Ammon's horn (tissue), 1 donor: Measurements from ENCODE around the gene C1QTNF5.

Experiments used
- DNase-seq: peaks from one replicate; pipeline ENCODE4 v3.0.0-alpha.2; 2016; ENCODE audit warnings: low spot score

Gene C1QTNF5

GRCh38 chr11:119317592-119318239 is 23.0 kb downstream of the C1QTNF5 start:
- DNase-seq, result no peak

GRCh38 chr11:119316729-119317591 is 23.7 kb downstream of the C1QTNF5 start, which contains the start of gene MCAM:
Gene MCAM (minus strand): TSS chr11:119317130. CDS start chr11:119317101, 29 bp downstream.
- no peak for DNase-seq

- DNase-seq, result peak; percentile 90
Observed at GRCh38 chr11:119316016-119316728, 24.5 kb downstream of the C1QTNF5 start.

GRCh38 chr11:119315131-119316015 is 25.3 kb downstream of the C1QTNF5 start:
- peak; percentile 75 for DNase-seq

GRCh38 chr11:119314726-119315125 is 26.0 kb downstream of the C1QTNF5 start:
- no peak for DNase-seq

GRCh38 chr11:119310682-119311052 is 30.0 kb downstream of the C1QTNF5 start:
- DNase-seq, result no peak

- no peak for DNase-seq
Observed at GRCh38 chr11:119309953-119310681, 30.6 kb downstream of the C1QTNF5 start.

- no peak for DNase-seq
Observed at GRCh38 chr11:119309411-119309810, 31.3 kb downstream of the C1QTNF5 start.

- DNase-seq, result no peak
Observed at GRCh38 chr11:119307974-119308373, 32.7 kb downstream of the C1QTNF5 start.

- DNase-seq, result no peak
Observed at GRCh38 chr11:119307219-119307618, 33.5 kb downstream of the C1QTNF5 start.

- no peak for DNase-seq
Observed at GRCh38 chr11:119306373-119306890, 34.3 kb downstream of the C1QTNF5 start.

GRCh38 chr11:119305556-119306372 is 34.9 kb downstream of the C1QTNF5 start:
- no peak for DNase-seq

- DNase-seq, result no peak
Observed at GRCh38 chr11:119303227-119303718, 37.4 kb downstream of the C1QTNF5 start.

- no peak for DNase-seq
Observed at GRCh38 chr11:119300198-119300964, 40.3 kb downstream of the C1QTNF5 start.

- DNase-seq, result no peak
Observed at GRCh38 chr11:119299416-119299815, 41.3 kb downstream of the C1QTNF5 start.

- DNase-seq, result no peak
Observed at GRCh38 chr11:119298726-119299125, 42.0 kb downstream of the C1QTNF5 start.

GRCh38 chr11:119297938-119298337 is 42.7 kb downstream of the C1QTNF5 start:
- DNase-seq, result no peak

- DNase-seq, result no peak
Observed at GRCh38 chr11:119295178-119295577, 45.5 kb downstream of the C1QTNF5 start.

- DNase-seq, result no peak
Observed at GRCh38 chr11:119293461-119293860, 47.2 kb downstream of the C1QTNF5 start.
